Osteoblast (primary cell): Measurements from ENCODE around the gene MYNN. TPM values are rescaled to one million over a fixed set of nuclear protein-coding genes. Genes with fewer than 3 reads are reported as not detected.

Source experiments
- DNase-seq: peaks from one replicate; pipeline ENCODE4 v3.0.0; 2011; ENCODE audit warnings: low spot score, mixed read lengths; ENCODE audit not compliant: insufficient read length; ENCODE audit errors: missing footprints
- H2AFZ ChIP-seq: 2 replicates; pipeline ENCODE4 v1.6.0; 2011; ENCODE audit warnings: mild to moderate bottlenecking, low read length
- H3K27ac ChIP-seq: 2 replicates; pipeline ENCODE4 v1.5.1; 2011; ENCODE audit warnings: mild to moderate bottlenecking, low read depth, low read length, moderate library complexity
- H3K27me3 ChIP-seq: 2 replicates; pipeline ENCODE4 v1.6.0; 2012; ENCODE audit warnings: mild to moderate bottlenecking, control low read depth, inconsistent platforms, low read length, moderate library complexity; ENCODE audit not compliant: insufficient read depth
- H3K36me3 ChIP-seq: 2 replicates; pipeline ENCODE4 v1.5.1; 2011; ENCODE audit warnings: mild to moderate bottlenecking, low read length, control low read depth, moderate library complexity; ENCODE audit not compliant: insufficient read depth
- H3K4me1 ChIP-seq: 2 replicates; pipeline ENCODE4 v1.5.1; 2011; ENCODE audit warnings: mild to moderate bottlenecking, low read length, control low read depth, moderate library complexity; ENCODE audit not compliant: insufficient read depth
- H3K4me2 ChIP-seq: 2 replicates; pipeline ENCODE4 v1.6.0; 2011; ENCODE audit warnings: mild to moderate bottlenecking, low read length; ENCODE audit not compliant: insufficient read depth
- H3K4me3 ChIP-seq: fragments of 200-600 bp; sonication (generic); 3 replicates; pipeline ENCODE4 v1.5.1; 2012; ENCODE audit warnings: mild to moderate bottlenecking, low read length, inconsistent platforms; ENCODE audit not compliant: insufficient read depth
- H3K79me2 ChIP-seq: 2 replicates; pipeline ENCODE4 v1.6.0; 2012; ENCODE audit warnings: mild to moderate bottlenecking, low read length, control low read depth, inconsistent platforms; ENCODE audit not compliant: insufficient read depth
- H3K9me3 ChIP-seq: 2 replicates; pipeline ENCODE4 v1.5.1; 2011; ENCODE audit warnings: low read depth, low read length, control low read depth
- H4K20me1 ChIP-seq: 2 replicates; pipeline ENCODE4 v1.6.0; 2012; ENCODE audit warnings: mild to moderate bottlenecking, low read length, control low read depth; ENCODE audit not compliant: insufficient read depth
- CTCF ChIP-seq: IDR thresholded peaks from 2 replicates; pipeline ENCODE4 v1.5.1; 2011; ENCODE audit warnings: mild to moderate bottlenecking, low read depth, low read length, moderate library complexity; ENCODE audit errors: extremely low read depth
- total RNA-seq: library from RNA; depleted of rRNA; stranded (reverse); fragments of >200 nt; gene quantifications from 2 replicates; pipeline ENCODE4 v1.2.3, GENCODE V29; 2012

The MYNN gene
- total RNA-seq, 1 donor, result 22.1 TPM

DNA sequence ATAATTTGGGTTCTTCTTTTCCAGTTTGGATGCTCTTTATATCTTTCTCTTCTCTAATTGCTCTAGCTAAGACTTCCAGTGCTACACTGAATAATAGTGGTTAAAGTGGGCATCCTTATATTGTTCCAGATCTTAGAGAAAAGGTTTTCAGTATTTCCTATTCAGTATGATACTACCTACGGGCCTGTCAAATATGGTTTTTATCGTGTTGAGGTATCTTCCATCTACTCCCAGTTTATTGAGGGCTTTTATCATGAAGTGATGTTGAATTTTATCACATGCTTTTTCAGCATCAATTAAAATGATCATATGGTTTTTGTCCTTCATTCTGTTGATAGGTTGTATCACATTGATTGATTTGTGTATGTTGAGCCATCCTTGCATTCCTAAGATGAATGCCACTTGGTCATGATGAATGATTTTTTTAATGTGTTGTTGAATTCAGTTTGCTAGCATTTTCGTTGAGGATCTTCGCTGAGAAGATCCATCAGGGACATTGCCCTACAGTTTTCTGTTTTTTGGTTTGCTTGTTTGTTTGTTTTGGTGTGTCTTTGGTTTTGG lies 42.5 kb downstream of the MYNN start:
- no peak for TF ChIP-seq CTCF
- no peak for DNase-seq

GRCh38 chr3:169818316-169818715 lies 45.1 kb downstream of the MYNN start:
- H3K4me2 ChIP-seq, result peak overlapping the region; percentile 31
- H4K20me1 ChIP-seq, result no peaks in the 10 kb centered on the region
- H3K36me3 ChIP-seq, result no peaks in the 10 kb centered on the region
- peaks cover 7% of the 10 kb centered on the region for H3K4me1 ChIP-seq
- peak overlapping the region; percentile 13 for H3K27ac ChIP-seq
- no peaks in the 10 kb centered on the region for H3K79me2 ChIP-seq
- no peaks in the 10 kb centered on the region for H3K27me3 ChIP-seq
- no peak for TF ChIP-seq CTCF
- peak overlapping the region; percentile 86 for H2AFZ ChIP-seq
- peaks cover 1% of the 10 kb centered on the region for H3K9me3 ChIP-seq
- no peak overlapping the region for H3K4me3 ChIP-seq
- DNase-seq, result peak; percentile 41

More for the DNA sequence above, 42.5 kb downstream of the MYNN start:
- no peak overlapping the region for H3K4me2 ChIP-seq
- no peaks in the 10 kb centered on the region for H3K79me2 ChIP-seq
- H3K9me3 ChIP-seq, result peaks cover 1% of the 10 kb centered on the region
- no peaks in the 10 kb centered on the region for H3K27me3 ChIP-seq
- peaks cover 20% of the 10 kb centered on the region for H3K4me1 ChIP-seq
- no peak overlapping the region for H3K4me3 ChIP-seq
- no peak overlapping the region for H3K27ac ChIP-seq
- H4K20me1 ChIP-seq, result no peaks in the 10 kb centered on the region
- H3K36me3 ChIP-seq, result no peaks in the 10 kb centered on the region
- H2AFZ ChIP-seq, result no peak overlapping the region

DNA sequence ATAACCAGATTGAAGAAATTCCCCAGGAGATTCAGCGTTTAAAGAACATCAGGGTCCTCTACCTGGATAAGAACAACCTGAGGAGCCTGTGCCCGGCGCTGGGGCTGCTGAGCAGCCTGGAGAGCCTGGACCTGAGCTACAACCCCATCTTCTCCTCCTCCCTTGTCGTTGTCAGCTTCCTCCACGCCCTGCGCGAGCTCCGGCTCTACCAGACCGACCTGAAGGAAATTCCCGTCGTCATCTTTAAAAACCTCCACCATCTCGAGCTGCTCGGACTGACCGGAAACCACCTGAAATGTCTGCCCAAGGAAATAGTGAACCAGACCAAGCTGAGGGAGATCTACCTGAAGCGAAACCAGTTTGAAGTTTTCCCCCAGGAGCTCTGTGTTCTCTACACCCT lies 48.9 kb downstream of the MYNN start:
- Histone ChIP-seq H2AFZ (no peak overlapping the region), H3K79me2 (no peaks in the 10 kb centered on the region), H3K4me1 (peaks cover 4% of the 10 kb centered on the region), H3K36me3 (no peaks in the 10 kb centered on the region), H3K27ac (no peak overlapping the region), H3K9me3 (no peaks in the 10 kb centered on the region), H3K4me3 (no peak overlapping the region), H3K27me3 (no peaks in the 10 kb centered on the region), H4K20me1 (no peaks in the 10 kb centered on the region), H3K4me2 (no peak overlapping the region)
- DNase-seq, result no peak
- TF ChIP-seq CTCF, result no peak

GRCh38 chr3:169822540-169822939 lies 49.3 kb downstream of the MYNN start:
- Histone ChIP-seq H2AFZ (no peak overlapping the region), H3K4me1 (peaks cover 4% of the 10 kb centered on the region), H3K79me2 (no peaks in the 10 kb centered on the region), H3K4me2 (no peak overlapping the region), H4K20me1 (no peaks in the 10 kb centered on the region), H3K27me3 (no peaks in the 10 kb centered on the region), H3K36me3 (no peaks in the 10 kb centered on the region), H3K9me3 (no peaks in the 10 kb centered on the region), H3K27ac (no peak overlapping the region), H3K4me3 (no peak overlapping the region)
- DNase-seq, result no peak
- no peak for TF ChIP-seq CTCF
